HG03025 (cell line): Measurements from ENCODE around the gene ARL11.
"Not testable (repeated sequence)": the region's sequence is repeated elsewhere in the genome, so short reads cannot be mapped to it uniquely, and the experiment has no call there.

Experiments used
- ATAC-seq: cut with Tn5 transposase; IDR thresholded peaks from one replicate; pipeline ENCODE4 v1.9.1; 2021; ENCODE audit warnings: mild to moderate bottlenecking, moderate library complexity; ENCODE audit not compliant: unreplicated experiment, low FRiP score

Gene ARL11

DNA sequence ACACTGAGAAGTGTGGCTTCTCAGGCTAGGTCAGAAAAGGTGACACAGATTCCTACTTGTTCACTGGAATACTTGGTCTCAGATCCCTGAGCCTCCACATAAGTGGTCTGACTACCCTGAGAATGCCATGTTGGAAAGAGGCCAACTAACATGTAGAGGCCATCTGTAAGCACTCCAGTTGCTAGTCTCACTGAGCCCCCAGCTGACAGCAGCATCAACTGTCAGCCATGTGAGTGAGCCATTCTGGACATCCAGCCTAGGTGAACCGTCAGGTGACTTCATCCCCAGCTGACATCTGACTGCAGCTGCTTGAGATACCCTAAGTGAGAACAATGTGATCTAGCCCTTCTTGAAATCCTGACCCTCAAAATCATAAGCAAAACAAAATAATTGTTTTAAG lies 18.1 kb upstream of the ARL11 start:
- no peak for ATAC-seq

DNA sequence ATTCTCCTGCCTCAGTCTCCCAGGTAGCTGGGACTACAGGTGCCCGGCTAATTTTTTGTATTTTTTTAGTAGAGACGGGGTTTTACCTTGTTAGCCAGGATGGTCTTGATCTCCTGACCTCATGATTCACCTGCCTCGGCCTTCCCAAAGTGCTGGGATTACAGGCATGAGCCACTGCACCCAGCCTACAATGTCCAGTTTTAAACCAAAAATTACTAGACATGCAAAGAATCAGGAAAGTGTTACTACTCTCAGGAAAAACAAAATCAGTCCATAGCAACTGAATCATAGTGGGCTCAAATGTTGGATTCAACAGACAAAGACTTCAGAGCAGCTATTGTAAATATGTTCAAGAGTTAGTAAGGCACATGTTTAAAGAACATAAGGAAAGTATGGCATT lies 16.3 kb upstream of the ARL11 start:
- not testable (repeated sequence) for ATAC-seq

DNA sequence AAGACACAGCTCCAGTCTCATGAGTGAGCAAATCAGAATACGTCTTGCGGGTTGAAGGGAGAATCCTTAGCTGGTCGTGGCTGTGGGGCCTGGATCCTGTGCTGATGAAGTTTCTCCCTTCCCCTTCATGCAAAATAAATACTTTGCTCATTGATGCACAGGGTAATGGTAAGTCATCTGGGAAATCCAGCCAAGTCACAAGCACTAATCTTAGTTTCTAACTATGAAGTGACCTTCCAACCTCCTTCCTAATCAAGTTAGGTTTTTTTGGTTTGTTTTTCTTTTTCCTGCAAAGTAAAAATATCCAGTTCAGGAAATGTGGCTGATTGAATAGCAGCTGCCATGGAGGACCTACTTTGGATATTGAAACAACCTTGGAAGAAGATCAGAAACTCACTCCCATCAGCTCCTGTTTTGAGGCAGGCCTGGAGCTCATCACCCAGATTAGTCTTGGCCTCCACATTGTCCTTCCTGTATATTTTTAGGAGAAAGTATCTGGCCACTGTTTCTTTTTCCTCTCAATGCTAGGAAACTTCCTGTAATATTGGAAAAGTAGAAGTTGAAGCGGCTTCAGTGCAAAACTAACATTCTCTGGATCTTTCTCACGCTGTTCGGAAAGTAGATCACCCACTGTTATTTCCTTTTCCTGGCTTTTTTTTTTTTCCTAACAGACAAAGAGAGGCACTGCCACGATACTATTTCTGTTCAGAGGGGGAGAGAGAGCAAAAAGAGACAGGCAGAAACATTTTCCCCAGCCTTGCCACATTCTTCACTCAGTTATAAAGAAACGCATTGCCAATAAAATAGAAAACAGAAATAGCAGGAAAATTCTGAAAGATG lies 12.3 kb upstream of the ARL11 start:
- no peak for ATAC-seq

DNA sequence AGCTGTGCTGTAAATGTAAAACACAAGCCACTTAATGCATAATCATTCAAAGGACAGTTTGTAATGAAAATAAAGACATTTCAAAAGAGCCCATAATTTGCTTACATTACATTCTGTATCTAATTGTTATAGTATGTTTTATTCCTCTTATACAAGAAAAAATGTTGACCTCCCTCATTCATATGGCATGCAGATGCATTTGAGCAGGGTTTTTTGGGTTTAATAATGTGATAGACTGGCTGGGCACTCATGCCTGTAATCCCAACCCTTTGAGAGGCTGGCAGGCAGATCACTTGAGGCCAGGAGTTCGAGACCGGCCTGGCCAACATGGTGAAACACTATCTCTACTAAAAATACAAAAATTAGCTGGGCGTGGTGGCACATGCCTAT lies 11.6 kb upstream of the ARL11 start:
- no peak for ATAC-seq

DNA sequence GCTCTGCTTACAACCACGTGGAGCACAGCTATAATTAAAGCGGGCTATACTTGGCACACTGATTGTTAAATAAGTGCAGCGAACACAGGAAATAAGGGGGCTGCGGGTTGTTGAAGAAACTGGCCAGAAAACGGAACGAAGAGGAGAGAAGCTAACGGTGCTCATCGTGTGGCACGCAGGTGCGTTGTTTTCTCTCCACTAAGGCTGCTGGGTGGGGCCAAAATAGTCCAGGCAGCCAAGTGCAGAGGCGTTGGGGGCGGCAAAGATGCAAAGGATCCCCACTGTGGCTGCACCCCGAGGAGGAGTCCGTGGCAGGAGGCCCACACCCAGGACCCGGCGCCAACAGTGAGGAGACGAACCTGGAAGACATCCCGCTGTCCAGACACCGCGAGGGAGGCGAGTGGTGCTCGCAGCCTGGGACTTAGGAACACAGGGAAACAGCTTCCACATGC lies 8.1 kb upstream of the ARL11 start:
- ATAC-seq = peak; percentile 82

DNA sequence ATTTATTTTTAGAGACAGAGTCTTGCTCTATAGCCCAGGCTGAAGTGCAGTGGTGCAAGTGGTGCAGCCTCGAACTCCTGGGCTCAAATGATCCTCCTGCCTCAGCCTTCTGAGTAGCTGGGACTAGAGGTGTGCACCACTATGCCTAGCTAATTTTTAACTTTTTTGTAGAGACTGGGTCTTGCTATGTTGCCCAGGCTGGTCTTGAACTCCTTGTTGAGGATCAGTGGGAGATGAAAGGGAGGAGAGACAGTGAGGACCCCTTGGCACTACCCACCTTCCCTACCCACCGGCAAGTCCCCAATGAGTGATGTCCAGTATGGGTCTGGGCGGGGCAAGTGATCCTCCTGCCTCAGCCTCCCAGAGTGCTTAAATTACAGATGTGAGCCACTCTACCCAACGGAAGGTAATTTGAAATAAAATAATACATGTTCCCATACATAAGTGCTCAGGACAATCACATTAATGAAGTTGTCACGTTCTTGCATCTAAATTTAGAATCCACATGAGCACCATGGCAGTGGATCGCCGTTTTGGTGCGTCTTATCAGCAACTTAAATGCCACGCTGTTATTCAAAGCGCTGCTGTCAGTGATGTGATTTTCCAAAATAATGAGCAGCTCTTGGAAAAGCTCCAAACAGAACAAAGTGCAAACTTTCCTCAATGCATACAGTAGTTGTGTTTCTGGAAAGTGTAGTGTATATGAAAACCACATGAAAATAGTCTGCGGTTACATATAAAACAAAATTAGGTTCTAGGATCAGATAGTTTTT lies 5.9 kb upstream of the ARL11 start:
- ATAC-seq = no peak

DNA sequence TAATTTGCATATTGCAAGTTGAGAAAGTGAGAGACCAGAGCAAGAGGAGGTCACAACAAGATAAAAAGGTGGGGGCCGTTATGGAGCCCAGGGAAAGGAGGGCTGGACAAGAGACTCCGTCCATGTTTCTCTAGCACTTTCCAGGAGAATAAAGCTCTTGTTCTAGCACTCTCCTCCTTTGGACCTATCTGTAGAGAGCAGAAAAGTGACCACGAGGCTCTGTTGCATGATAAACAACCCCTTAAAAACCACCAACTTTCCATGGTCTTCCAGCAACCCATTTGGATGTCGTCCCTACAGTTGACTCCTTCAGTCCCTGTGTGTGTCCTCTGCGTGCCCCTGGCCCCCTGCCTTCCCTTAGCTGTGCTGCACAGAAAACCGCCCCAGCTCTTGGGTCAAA lies 4.1 kb upstream of the ARL11 start:
- ATAC-seq = no peak

DNA sequence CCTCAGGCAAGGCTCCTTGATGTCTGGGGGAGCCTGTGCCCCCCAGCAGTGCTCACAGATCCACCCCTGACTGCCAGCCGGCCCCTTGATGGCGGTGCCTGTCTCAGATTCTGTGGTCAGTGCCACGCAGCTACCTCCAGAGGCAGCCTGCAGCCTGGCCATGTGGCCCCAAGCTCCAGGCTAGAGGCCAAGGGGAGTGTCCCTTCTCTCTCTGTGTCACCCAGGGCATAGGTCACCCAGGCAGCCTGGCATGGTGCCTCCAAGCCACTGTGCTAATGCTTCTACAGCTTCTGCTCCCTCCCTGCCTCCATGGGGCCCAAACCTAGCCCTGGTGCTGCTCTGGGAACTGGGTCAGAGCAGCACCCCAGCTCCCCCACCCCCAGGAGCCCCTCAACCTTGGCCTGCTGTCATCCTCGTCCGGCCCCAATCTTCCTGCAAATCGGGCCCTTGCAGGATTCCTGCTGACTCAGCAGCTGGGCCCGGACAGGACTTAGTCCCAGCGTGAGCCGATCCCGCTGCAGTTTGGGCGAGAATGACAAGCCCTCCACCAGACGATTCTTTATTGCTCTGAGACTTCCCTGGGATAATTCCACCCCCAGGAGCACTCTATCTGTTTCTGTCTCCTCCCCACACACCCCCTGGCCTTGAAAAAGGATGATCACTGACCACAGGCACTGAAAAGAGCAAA lies 2.8 kb upstream of the ARL11 start:
- no peak for ATAC-seq

DNA sequence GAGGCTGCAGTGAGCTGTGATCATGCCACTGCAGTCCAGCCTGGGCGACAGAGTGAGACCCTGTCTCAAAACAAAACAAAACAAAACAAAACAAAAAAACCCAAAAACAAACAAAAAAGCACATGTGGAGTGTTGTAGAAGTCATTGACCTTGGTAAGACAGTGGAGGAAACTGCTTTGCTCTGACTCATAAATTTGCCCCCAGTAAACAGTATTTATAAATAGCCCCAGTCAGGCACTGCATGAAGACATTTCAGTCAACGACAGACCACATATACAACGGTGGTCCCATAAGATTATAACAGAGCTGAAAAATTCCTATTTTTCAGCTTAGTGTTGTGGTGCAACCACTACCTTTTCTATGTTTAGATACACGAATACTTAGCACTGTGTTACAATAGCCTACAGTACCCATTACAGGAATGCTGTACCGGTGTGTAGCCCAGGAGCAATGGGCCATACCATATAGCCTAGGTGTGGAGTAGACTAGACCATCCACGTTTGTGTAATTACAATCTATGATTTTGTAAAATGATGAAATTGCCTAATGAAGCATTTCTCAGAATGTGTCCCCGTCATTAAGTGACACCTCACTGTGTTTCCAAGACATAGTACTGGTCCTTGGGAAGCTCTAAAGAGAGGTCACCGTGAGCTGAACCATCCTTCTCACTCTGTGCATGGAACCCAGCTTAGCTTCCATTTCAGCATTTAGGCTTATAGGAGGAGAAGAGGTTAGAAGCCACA lies 1.1 kb downstream of the ARL11 start:
- ATAC-seq = no peak

DNA sequence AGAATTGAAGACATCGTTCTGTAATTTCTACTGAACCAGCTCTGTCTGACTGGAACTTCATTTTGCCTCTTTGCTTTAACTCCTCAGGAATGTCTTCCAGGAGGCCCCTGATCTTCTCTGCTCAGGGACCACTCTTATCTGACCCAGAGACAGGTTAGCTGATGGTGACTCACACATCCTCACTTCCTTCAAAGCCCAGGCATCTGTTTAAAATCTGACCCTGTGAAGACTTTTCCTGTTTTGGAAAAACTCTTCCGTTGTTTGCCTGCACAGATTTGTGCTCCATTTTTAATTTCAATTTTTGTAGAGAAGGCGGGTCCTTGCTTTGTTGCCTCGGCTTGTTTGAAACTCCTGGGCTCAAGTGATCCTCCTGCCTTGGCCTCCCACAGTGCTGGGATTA lies 1.6 kb downstream of the ARL11 start:
- no peak for ATAC-seq

DNA sequence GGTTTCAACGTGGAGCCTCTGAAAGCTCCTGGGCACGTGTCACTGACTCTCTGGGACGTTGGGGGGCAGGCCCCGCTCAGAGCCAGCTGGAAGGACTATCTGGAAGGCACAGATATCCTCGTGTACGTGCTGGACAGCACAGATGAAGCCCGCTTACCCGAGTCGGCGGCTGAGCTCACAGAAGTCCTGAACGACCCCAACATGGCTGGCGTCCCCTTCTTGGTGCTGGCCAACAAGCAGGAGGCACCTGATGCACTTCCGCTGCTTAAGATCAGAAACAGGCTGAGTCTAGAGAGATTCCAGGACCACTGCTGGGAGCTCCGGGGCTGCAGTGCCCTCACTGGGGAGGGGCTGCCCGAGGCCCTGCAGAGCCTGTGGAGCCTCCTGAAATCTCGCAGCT lies 2.3 kb downstream of the ARL11 start:
- ATAC-seq = no peak

DNA sequence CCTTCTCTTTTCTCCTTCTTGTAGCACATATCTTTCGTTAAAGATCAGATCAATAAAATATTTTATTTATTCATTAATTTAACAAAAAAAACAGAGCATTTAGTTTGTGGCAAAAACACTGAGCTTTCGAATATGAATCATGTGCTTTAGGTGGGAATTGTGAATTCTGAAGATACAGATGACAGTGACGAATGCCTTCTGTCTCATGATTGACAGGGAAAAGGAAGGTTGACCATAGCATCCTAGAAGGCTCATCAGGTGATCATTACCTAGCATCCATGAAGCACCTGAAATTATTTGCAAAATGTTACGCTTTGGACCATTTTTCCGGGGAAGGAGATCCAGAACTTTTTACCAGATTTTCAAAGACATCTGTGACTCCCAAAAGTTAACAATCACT lies 3.8 kb downstream of the ARL11 start:
- ATAC-seq = no peak

DNA sequence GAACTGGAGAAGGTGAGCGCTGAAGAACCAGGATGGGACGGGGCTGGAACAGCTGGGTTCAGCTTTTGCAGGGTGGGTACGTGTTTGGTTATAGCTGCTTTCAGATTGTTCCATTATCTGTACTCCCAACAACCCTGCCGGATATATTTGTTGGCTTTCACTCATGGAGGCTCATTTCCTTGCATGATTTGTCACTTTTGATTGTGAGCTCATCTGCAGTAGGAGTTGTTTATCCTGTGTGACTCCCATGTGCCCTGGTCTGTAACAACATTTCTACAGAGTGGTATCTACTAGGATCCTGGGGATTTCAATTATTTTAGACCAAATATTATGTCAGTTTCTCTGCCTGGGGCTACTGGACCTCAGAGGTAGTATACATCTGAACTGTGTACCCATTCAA lies 5.4 kb downstream of the ARL11 start:
- ATAC-seq = no peak

DNA sequence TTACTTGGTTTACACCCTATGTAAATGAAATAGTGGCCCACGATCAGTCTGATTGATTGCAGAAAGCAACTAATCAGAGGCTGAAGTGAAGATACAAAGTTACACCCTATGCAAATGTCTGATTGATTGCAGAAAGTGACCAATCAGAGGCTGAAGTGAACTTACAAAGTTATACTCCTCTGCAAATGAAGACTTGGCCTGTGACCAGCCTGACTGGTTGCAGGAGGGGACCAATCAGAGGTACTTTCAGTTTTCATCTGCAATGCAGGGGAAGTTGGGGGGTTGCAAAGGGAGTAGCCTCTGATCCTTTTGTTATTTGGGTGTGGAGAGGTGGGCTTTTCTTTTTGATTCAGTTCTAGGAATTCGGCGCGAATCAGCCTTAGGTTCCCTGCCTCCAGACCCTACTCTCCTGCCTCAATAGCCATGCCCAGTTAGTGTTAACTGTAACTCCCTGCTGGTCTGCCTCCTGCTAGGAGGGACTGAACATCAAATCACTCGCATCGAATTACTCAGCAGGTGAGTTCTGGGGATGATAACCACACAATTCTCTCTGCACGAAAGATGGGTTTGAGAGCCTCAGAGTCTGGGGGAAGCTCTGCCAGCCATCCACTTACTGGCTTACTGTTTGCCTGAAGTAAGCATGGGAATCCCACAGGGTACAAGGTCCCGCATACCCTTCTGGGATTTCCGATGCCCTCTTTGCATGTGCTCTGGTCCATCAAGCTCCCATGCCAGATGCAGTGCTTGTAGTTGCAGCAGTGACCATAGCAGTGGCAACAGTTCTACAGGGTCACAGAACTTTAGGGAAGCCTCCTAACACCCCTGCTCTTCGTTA lies 7.5 kb downstream of the ARL11 start:
- ATAC-seq = no peak

DNA sequence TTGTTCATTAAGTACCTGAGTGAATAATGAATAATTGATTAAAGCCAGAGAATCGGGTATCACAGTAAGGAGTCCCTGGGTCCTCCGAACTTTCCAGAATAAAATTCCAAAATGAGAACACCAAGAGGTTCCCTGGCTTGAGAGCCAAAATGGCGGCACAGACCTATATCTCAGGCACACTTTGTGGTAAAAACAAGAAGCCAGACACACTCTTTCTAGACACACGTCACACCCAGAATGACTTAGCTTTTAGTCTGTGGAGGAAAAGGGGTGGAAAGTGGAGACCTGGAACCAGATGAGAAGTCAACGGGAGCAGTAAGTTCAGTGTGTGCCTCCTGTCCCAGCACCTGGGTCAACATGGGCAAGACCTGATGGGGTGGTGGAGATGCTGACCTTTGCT lies 8.4 kb downstream of the ARL11 start:
- ATAC-seq = no peak

DNA sequence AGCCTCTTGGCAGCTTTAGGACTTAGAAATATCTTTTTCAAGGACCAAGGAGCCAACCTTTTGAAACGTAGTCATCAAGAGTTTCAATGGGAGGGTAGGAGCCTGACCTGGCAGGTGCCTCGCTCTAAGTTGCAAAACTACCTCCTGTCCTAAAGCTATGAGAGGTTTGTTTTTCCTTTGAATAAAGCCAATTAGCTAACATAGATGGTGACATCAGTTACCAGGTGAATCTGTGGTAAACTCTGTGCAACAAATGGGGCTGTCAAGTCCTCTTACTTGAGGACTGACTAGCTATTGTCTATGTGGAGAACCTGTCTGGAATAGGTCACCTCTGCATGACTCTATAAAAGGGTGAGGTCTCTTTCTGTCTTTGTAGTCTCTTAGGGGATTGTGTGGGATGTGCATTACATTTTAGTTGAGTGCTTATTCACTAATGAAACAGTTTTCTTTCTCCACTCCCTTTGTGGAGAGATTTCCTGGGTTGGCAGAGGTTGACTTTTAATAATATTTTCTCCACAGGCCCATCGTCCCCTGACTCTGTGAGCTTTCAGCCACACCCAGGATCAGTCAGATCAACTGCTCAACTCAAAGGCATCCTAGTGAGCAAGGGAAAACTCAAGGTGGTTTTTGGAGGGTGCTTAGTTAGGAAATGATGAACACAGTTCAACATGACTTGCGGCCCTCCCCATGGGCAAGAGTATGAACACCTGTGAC lies 9.9 kb downstream of the ARL11 start:
- ATAC-seq = no peak

DNA sequence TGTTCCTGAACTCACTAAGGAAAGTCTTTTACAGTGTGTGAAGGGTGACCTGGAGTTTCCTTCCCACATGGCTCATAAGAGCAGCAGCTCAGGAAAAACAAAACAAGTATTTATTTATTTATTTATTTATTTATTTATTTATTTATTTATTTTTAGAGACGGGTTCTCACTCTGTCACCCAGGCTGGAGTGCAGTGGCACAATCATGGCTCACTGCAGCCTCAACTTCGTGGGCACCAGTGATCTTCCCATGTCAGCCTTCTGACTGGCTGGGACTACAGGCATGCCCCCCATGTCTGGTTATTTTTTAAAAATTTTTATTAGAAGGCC lies 10.4 kb downstream of the ARL11 start:
- ATAC-seq = no peak

DNA sequence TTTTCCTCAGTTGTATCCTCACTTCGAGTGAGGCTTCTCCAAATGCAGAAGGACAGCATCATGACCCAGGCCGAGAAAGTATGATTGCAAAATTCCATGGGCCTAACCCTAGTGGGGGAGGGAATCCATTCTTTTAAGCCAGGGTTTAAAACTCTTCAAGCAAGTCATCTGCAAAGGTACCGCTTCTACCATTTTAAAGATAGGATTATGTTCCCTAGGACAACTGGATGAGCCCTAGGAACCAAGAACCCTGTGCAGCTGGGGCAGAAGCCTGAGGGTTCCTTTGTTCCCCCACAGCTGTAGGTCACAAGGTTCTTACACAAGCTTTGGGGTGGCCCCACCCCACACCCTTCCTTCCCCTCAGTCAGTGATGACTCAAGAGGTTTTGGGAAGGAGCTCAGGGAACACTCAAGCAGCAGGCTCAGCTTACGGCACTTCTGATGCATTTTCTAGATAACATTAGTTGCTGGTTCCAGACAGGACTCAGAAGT lies 13.5 kb downstream of the ARL11 start:
- no peak for ATAC-seq

DNA sequence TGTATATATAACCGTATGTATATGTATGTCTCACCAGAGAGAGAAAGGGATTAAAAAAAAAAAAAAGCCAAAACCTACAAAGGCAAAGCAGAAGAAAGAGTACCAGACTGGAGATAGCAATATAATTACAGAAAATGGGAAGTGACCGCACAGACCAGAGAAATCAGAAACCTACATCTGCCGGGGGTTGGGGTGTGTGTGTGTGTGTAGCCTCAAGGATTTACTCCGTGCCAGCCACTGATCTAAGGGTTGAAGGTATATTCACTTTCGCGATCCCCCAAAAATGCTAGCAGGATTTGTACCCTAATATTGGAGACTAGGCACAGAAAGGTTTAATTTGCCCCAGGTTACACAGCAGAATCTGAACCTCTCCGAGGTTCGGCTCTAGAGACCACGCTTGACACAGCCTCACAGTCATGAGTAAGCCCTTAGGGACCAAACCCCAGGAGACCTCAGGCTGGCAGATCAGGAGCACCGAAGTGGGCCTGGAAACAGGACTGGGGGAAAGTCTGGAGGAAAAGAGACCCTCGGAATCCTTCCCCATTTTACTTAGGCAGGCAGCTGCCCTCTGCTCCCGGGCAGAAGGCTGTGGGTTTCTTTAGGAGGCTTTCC lies 14.8 kb downstream of the ARL11 start:
- peak; percentile 51 for ATAC-seq
